ENCODE results near the gene SEMA4G. TPM values are rescaled to one million over a fixed set of nuclear protein-coding genes. Genes with fewer than 3 reads are reported as not detected.

The SEMA4G gene
- total RNA-seq, 1 donor, result under 0.01 TPM

DNA sequence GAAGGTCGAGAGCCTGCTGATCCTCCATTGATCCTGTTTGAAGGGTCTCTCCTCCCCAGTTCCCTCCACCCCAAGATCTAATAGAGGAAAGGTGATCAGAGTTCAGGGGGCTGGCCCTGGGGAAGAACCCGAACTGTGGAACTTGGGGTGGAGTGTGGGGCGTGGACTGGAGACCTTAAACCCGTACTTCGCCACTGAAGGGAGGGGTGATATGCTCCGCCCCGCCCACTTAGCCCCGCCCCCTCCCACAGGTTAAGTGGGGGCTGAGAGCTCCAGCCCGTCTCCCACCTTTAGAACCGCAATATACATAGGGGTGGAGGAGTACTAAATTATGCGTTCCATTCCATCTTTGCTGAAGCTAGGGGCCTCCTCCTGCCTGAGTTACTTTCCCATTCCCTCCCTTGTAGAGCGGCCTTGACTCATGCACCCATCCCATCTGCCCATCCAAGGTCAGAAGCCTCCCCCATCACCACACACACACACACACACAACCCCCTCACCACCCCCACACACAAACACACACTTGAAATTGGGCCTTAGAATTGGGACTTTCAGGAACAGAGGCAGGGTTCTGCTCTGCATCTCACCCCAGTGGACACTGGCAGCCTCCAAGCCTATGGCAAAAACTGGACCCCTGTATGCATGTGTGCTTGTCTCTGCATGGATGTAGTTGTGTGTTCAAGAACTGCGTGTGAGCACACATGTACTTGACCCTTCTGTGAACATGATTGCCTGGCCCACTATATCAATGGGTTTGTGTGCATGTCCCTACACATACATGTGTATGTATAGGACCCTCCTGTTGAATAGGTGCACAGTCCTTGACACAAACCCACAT lies 991 bp downstream of the SEMA4G start:
- Histone ChIP-seq H3K4me3 (ENCODE audit: insufficient read depth, low read length) (peak overlapping the region; percentile 69), H3K79me2 (ENCODE audit: insufficient read depth, low read length) (no peaks in the 10 kb centered on the region), H3K27me3 (ENCODE audit: insufficient read depth, low read length) (peaks cover 3% of the 10 kb centered on the region), H2AFZ (ENCODE audit: low read length) (no peak overlapping the region), H3K36me3 (ENCODE audit: insufficient read depth, low read length) (peaks cover 14% of the 10 kb centered on the region), H4K20me1 (ENCODE audit: insufficient read depth, low read length) (no peaks in the 10 kb centered on the region), H3K9me3 (ENCODE audit: low read depth, low read length) (no peaks in the 10 kb centered on the region), H3K4me2 (ENCODE audit: insufficient read depth, low read length) (peak overlapping the region; percentile 93), H3K4me1 (ENCODE audit: insufficient read depth, low read length) (peaks cover 6% of the 10 kb centered on the region), H3K27ac (ENCODE audit: low read depth, low read length) (no peak overlapping the region)
- TF ChIP-seq, protein P1, sequence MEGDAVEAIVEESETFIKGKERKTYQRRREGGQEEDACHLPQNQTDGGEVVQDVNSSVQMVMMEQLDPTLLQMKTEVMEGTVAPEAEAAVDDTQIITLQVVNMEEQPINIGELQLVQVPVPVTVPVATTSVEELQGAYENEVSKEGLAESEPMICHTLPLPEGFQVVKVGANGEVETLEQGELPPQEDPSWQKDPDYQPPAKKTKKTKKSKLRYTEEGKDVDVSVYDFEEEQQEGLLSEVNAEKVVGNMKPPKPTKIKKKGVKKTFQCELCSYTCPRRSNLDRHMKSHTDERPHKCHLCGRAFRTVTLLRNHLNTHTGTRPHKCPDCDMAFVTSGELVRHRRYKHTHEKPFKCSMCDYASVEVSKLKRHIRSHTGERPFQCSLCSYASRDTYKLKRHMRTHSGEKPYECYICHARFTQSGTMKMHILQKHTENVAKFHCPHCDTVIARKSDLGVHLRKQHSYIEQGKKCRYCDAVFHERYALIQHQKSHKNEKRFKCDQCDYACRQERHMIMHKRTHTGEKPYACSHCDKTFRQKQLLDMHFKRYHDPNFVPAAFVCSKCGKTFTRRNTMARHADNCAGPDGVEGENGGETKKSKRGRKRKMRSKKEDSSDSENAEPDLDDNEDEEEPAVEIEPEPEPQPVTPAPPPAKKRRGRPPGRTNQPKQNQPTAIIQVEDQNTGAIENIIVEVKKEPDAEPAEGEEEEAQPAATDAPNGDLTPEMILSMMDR (IDR thresholded peaks at IDR 0.05; ENCODE audit: extremely low read depth, low read depth, low read length), result no peak
- no peak for DNase-seq (ENCODE audit: insufficient read length, low spot score, missing footprints)

DNA sequence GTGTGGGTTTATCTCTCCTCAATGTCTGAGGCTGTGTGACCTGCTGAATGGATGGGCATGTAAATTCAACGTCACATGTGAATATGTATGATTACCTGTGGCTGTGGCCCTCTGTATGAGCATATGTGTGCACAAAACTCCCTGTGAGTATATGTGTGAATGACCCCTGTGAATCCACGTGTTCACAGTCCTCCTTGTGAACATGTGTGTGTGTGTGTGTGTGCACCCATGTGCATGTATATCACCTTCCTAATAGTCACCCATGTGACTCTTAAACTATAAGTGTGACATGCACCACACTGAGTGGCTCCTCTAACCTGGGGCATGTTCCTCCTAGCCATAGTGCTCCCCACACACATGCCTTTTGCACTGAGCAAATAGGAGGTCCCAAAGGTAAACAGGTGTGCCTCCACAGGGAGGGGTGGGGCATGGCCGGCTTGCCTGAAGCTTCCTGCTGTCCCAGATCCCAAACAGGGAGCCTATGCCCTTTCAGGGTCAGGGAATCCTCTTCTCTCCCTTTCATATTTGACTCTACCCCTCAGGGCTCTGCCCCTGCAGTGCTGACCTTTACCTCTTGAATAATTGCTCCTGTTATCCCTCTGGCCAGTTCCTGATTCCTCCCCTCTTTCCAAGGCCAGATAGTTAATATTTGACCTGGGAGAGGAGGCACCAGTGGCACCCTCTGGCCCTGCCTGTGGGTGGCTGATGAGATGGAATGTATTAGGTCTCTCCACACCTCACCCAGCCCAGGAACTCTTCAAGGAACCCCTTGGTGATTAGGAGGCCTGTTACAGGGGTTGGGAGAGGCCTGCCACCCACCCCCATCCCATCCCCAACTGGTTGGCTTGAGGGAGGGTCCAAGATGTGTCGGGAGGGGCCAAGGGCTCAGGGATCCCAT lies 1.9 kb downstream of the SEMA4G start:
- H2AFZ ChIP-seq (ENCODE audit: low read length), result no peak overlapping the region
- H3K79me2 ChIP-seq (ENCODE audit: insufficient read depth, low read length), result no peaks in the 10 kb centered on the region
- TF ChIP-seq, protein P1 (IDR thresholded peaks at IDR 0.05; ENCODE audit: extremely low read depth, low read depth, low read length), result no peak
- no peak overlapping the region for H3K4me3 ChIP-seq (ENCODE audit: insufficient read depth, low read length)
- peaks cover 6% of the 10 kb centered on the region for H3K4me1 ChIP-seq (ENCODE audit: insufficient read depth, low read length)
- H3K4me2 ChIP-seq (ENCODE audit: insufficient read depth, low read length), result no peak overlapping the region
- H3K36me3 ChIP-seq (ENCODE audit: insufficient read depth, low read length), result peaks cover 6% of the 10 kb centered on the region
- H3K9me3 ChIP-seq (ENCODE audit: low read depth, low read length), result no peaks in the 10 kb centered on the region
- H3K27me3 ChIP-seq (ENCODE audit: insufficient read depth, low read length), result peaks cover 3% of the 10 kb centered on the region
- DNase-seq (ENCODE audit: insufficient read length, low spot score, missing footprints), result no peak
- H4K20me1 ChIP-seq (ENCODE audit: insufficient read depth, low read length), result no peaks in the 10 kb centered on the region
- H3K27ac ChIP-seq (ENCODE audit: low read depth, low read length), result no peak overlapping the region

DNA sequence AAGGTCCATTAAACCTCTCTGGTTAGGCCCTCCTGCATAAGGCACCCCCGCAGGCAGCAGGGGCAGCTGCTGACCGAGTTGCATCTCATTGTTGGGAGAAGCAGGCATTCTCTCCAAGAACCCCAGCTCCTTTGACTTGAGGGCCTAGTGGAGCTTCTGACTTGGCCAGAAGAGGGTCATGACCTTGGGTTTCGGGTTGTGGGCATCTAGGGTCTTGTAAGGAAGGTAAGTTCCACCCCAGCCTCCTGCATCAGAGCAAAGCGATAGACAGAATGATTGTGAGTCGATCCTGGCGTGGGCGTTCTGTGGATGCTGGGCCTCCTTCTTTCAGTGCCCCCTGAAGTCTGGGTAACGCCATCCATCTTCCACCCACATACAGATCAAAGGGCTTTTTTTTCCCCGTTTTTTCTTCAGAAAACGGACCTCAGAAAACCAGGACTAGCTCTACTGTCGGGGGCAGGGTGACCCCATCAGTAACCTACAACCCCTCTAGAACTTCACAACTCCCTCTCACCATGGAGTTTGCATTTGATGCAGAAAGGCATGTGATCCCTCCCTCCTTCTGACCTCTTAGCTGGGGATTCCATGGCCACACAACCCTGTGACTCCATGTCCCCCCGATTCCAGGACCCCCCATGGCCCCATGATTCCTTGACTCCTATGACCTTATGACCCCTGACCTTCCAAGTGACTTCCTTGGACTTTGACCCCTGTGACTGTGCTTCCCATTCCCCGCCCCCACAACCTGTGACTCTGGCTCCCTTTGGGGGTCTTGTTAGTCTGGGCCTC lies 3.0 kb downstream of the SEMA4G start:
- no peaks in the 10 kb centered on the region for H3K36me3 ChIP-seq (ENCODE audit: insufficient read depth, low read length)
- H3K4me1 ChIP-seq (ENCODE audit: insufficient read depth, low read length), result peaks cover 6% of the 10 kb centered on the region
- TF ChIP-seq, protein P1 (IDR thresholded peaks at IDR 0.05; ENCODE audit: extremely low read depth, low read depth, low read length), result no peak
- H3K4me3 ChIP-seq (ENCODE audit: insufficient read depth, low read length), result no peak overlapping the region
- H3K27me3 ChIP-seq (ENCODE audit: insufficient read depth, low read length), result peaks cover 3% of the 10 kb centered on the region
- H3K9me3 ChIP-seq (ENCODE audit: low read depth, low read length), result no peaks in the 10 kb centered on the region
- no peak overlapping the region for H3K27ac ChIP-seq (ENCODE audit: low read depth, low read length)
- no peaks in the 10 kb centered on the region for H4K20me1 ChIP-seq (ENCODE audit: insufficient read depth, low read length)
- H3K4me2 ChIP-seq (ENCODE audit: insufficient read depth, low read length), result no peak overlapping the region
- no peak for DNase-seq (ENCODE audit: insufficient read length, low spot score, missing footprints)
- no peak overlapping the region for H2AFZ ChIP-seq (ENCODE audit: low read length)
- no peaks in the 10 kb centered on the region for H3K79me2 ChIP-seq (ENCODE audit: insufficient read depth, low read length)
